Spleen (tissue), 7 donors: ENCODE data around the gene ZBTB7A.

Experiments
- CTCF ChIP-seq, 11 experiments: fragments of 200-600 bp in 7 of 11; fragments of 450-650 bp in 4 of 11; sonication (generic) in 4 of 11; IDR thresholded peaks in 8 of 11; conservative IDR thresholded peaks in 3 of 11; 1 replicate in 7 of 11; 2 replicates in 4 of 11; pipeline versions ENCODE4 v1.4.0 to v1.8.0; 2016 to 2021; ENCODE audit warnings: antibody characterized with exemption in 11 of 11, inconsistent platforms in 4 of 11, mild to moderate bottlenecking in 1 of 11
- POLR2A ChIP-seq, 3 donors: fragments of 450-650 bp; IDR thresholded peaks; one replicate each; pipeline ENCODE4 v1.5.1; 2017; ENCODE audit warnings: antibody characterized with exemption in 3 of 3, mild to moderate bottlenecking in 1 of 3
- donor health status: DM: no; HTN: no; CAD: no; lungs with moderate emphysema.
- donor health status: DM: no; HTN: no; CAD: no.
- donor health status: DM: no; HTN: no; CAD: no.

DNA sequence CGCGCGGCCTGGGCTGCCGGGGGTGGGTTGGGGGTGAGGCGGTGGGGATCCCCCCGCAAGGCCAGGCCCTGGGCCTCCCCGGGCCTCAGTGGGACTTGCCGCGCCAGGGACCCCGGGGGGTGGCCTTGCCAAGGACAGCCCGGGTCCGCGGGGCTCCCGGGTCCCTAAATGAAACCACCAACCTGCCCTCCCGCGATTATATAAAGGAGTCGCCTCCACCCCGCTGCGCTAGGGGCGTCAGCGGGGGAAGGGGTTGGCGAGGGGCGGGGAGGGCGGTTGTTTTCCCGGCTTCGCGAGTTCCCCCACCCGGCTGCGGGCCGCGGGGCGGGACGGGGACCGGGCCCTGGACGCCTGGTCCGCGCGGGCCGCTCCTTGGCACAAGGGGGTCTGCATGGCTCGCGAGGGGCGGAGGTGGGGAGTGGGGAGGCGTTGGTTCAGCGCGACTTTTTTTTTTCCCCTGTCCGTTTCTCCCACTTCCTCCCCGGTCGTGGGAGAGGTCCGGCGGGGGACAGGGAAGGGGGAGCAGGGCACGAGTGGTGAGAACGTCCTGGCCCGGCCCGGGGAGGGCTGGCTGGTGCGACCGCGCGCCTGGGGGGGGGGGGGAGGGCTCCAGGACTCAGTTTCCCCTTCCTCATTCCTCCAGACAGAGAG lies 822 bp upstream of the ZBTB7A start:
- TF ChIP-seq POLR2A (IDR thresholded peaks at IDR 0.05) (peak in 1 of 3 donors; percentile 21), CTCF (IDR thresholded peaks at IDR 0.05 in 8 of 11, conservative IDR thresholded peaks at IDR 0.05 in 3 of 11) (peak in 2 of 11 experiments; percentile 14 to 25)
